ENCODE measurements around the gene FAM13A.

- TF ChIP-seq CTCF (IDR thresholded peaks at IDR 0.05) (no peak), POLR2A (IDR thresholded peaks at IDR 0.05) (no peak)
Observed at GRCh38 chr4:88732714-88733368, 324.1 kb downstream of the FAM13A start.

All from breast epithelium (tissue), 3 donors.